ENCODE measurements around the gene DNAH6.

- no peak for TF ChIP-seq POLR2A (IDR thresholded peaks at IDR 0.05; ENCODE audit: control extremely low read depth in 1 of 2, low read depth in 2 of 2, low read length in 2 of 2)
- TF ChIP-seq CTCF (IDR thresholded peaks at IDR 0.05; ENCODE audit: control extremely low read depth in 1 of 3, insufficient read depth in 1 of 3, low read depth in 1 of 3, low read length in 3 of 3) = no peak
- no peak for TF ChIP-seq RXRA (IDR thresholded peaks at IDR 0.05; ENCODE audit: insufficient read depth, low read depth, low read length)
Measured at GRCh38 chr2:84613082-84613481, 96.8 kb downstream of the DNAH6 start.
